Skeletal muscle satellite cell (primary cell): Measurements from ENCODE around the gene U2AF1L4.
"Not testable (repeated sequence)": the region's sequence is repeated elsewhere in the genome, so short reads cannot be mapped to it uniquely, and the experiment has no call there.

Source experiments
- H3K27me3 ChIP-seq: 2 replicates; pipeline ENCODE4 v1.7.0; 2013; ENCODE audit warnings: low read length; ENCODE audit not compliant: control insufficient read depth, insufficient read depth
- H3K36me3 ChIP-seq: 2 replicates; pipeline ENCODE4 v1.7.0; 2013; ENCODE audit warnings: mild to moderate bottlenecking, control low read depth, low read length; ENCODE audit not compliant: insufficient read depth
- H3K4me1 ChIP-seq: 2 replicates; pipeline ENCODE4 v1.7.0; 2013; ENCODE audit warnings: low read length; ENCODE audit not compliant: control insufficient read depth, insufficient read depth
- H3K4me2 ChIP-seq: 2 replicates; pipeline ENCODE4 v1.7.0; 2013; ENCODE audit warnings: mild to moderate bottlenecking, low read length
- H3K4me3 ChIP-seq: 2 replicates; pipeline ENCODE4 v1.7.0; 2013; ENCODE audit warnings: low read length
- H3K9ac ChIP-seq: 2 replicates; pipeline ENCODE4 v1.7.0; 2013; ENCODE audit warnings: mild to moderate bottlenecking, low read depth, low read length, moderate library complexity
- H3K9me3 ChIP-seq: replicated peaks from 2 replicates; pipeline ENCODE4 v1.7.0; 2013; ENCODE audit warnings: mild to moderate bottlenecking, control low read depth, low read length

The U2AF1L4 gene

GRCh38 chr19:35724560-35724959 lies 20.7 kb downstream of the U2AF1L4 start:
- H3K36me3 ChIP-seq, result peaks cover 84% of the 10 kb centered on the region
- H3K4me2 ChIP-seq, result no peak overlapping the region
- H3K4me1 ChIP-seq, result peaks cover under 1% of the 10 kb centered on the region
- no peaks in the 10 kb centered on the region for H3K9me3 ChIP-seq
- H3K27me3 ChIP-seq, result no peaks in the 10 kb centered on the region
- no peak overlapping the region for H3K9ac ChIP-seq
- no peak overlapping the region for H3K4me3 ChIP-seq

GRCh38 chr19:35724132-35724531 lies 21.1 kb downstream of the U2AF1L4 start:
- not testable (repeated sequence) for H3K27me3 ChIP-seq, H3K4me2 ChIP-seq, H3K9me3 ChIP-seq, H3K9ac ChIP-seq, H3K4me1 ChIP-seq, H3K4me3 ChIP-seq
- H3K36me3 ChIP-seq, result peaks cover 80% of the 10 kb centered on the region

- Histone ChIP-seq H3K9me3 (no peaks in the 10 kb centered on the region), H3K27me3 (no peaks in the 10 kb centered on the region), H3K9ac (no peak overlapping the region), H3K36me3 (peaks cover 75% of the 10 kb centered on the region), H3K4me2 (no peak overlapping the region), H3K4me1 (peaks cover 9% of the 10 kb centered on the region), H3K4me3 (no peak overlapping the region)
Measured at GRCh38 chr19:35723671-35724070, 21.5 kb downstream of the U2AF1L4 start.

- Histone ChIP-seq H3K27me3 (no peaks in the 10 kb centered on the region), H3K4me1 (peaks cover 9% of the 10 kb centered on the region), H3K9ac (no peak overlapping the region), H3K4me2 (no peak overlapping the region), H3K9me3 (no peaks in the 10 kb centered on the region), H3K4me3 (no peak overlapping the region), H3K36me3 (peaks cover 68% of the 10 kb centered on the region)
Measured at GRCh38 chr19:35722897-35723296, 22.3 kb downstream of the U2AF1L4 start.

GRCh38 chr19:35722461-35722860 lies 22.8 kb downstream of the U2AF1L4 start:
- Histone ChIP-seq H3K4me3 (no peak overlapping the region), H3K4me1 (peaks cover 9% of the 10 kb centered on the region), H3K27me3 (no peaks in the 10 kb centered on the region), H3K4me2 (no peak overlapping the region), H3K9ac (no peak overlapping the region), H3K9me3 (no peaks in the 10 kb centered on the region), H3K36me3 (peaks cover 63% of the 10 kb centered on the region)

GRCh38 chr19:35721374-35721773 lies 23.8 kb downstream of the U2AF1L4 start:
- H3K9ac ChIP-seq, result no peak overlapping the region
- H3K4me2 ChIP-seq, result no peak overlapping the region
- H3K36me3 ChIP-seq, result peaks cover 57% of the 10 kb centered on the region
- H3K4me3 ChIP-seq, result no peak overlapping the region
- H3K9me3 ChIP-seq, result no peaks in the 10 kb centered on the region
- H3K4me1 ChIP-seq, result peaks cover 13% of the 10 kb centered on the region
- H3K27me3 ChIP-seq, result no peaks in the 10 kb centered on the region

- Histone ChIP-seq H3K36me3 (peaks cover 49% of the 10 kb centered on the region), H3K4me3 (no peak overlapping the region)
Measured at GRCh38 chr19:35720648-35721047, 24.6 kb downstream of the U2AF1L4 start.

GRCh38 chr19:35720163-35720524 lies 25.1 kb downstream of the U2AF1L4 start:
- Histone ChIP-seq H3K36me3 (peaks cover 44% of the 10 kb centered on the region), H3K27me3 (no peaks in the 10 kb centered on the region), H3K4me2 (no peak overlapping the region), H3K4me3 (no peak overlapping the region), H3K9me3 (no peaks in the 10 kb centered on the region), H3K4me1 (peaks cover 23% of the 10 kb centered on the region), H3K9ac (no peak overlapping the region)

More at GRCh38 chr19:35720648-35721047, 24.6 kb downstream of the U2AF1L4 start:
- peaks cover 20% of the 10 kb centered on the region for H3K4me1 ChIP-seq
- no peaks in the 10 kb centered on the region for H3K9me3 ChIP-seq
- H3K4me2 ChIP-seq, result no peak overlapping the region
- no peak overlapping the region for H3K9ac ChIP-seq
- no peaks in the 10 kb centered on the region for H3K27me3 ChIP-seq

GRCh38 chr19:35719402-35720162 lies 25.6 kb downstream of the U2AF1L4 start:
- Histone ChIP-seq H3K36me3 (peaks cover 39% of the 10 kb centered on the region), H3K27me3 (no peaks in the 10 kb centered on the region), H3K4me3 (peak overlapping the region; percentile 99), H3K4me1 (peaks cover 23% of the 10 kb centered on the region), H3K4me2 (peak overlapping the region; percentile 87), H3K9me3 (no peaks in the 10 kb centered on the region), H3K9ac (peak overlapping the region; percentile 91)

GRCh38 chr19:35718345-35719041 lies 26.7 kb downstream of the U2AF1L4 start:
- Histone ChIP-seq H3K4me3 (peak overlapping the region; percentile 99), H3K27me3 (no peaks in the 10 kb centered on the region), H3K4me2 (peak overlapping the region; percentile 87), H3K4me1 (peaks cover 23% of the 10 kb centered on the region), H3K36me3 (peaks cover 30% of the 10 kb centered on the region), H3K9me3 (no peaks in the 10 kb centered on the region), H3K9ac (peak overlapping the region; percentile 91)

GRCh38 chr19:35717665-35718344 lies 27.4 kb downstream of the U2AF1L4 start, which contains the start of gene KMT2B:
TSS of gene KMT2B (plus strand) at chr19:35718003. CDS start at chr19:35718019, 16 bp downstream.
- Histone ChIP-seq H3K4me3 (peak within 1 kb of the TSS; percentile 99), H3K27me3 (no peaks in the 10 kb centered on the region), H3K4me2 (peak within 1 kb of the TSS; percentile 99), H3K9ac (peak within 1 kb of the TSS; percentile 91), H3K9me3 (no peaks in the 10 kb centered on the region), H3K36me3 (peaks cover 23% of the 10 kb centered on the region), H3K4me1 (peaks cover 23% of the 10 kb centered on the region)
